NCI-H510A treated with DMSO at 0.1 percent for 48 hours (cell line): ENCODE measurements around the gene ZNF575.
"Not testable (repeated sequence)": the region's sequence is repeated elsewhere in the genome, so short reads cannot be mapped to it uniquely, and the experiment has no call there.

Experiments
- DNase-seq: peaks from one replicate; lab custom pipeline; 2025; lab: John Stamatoyannopoulos, UW

ZNF575 gene

GRCh38 chr19:43511324-43511723 is 21.7 kb upstream of the ZNF575 start:
- no peak for DNase-seq

DNA sequence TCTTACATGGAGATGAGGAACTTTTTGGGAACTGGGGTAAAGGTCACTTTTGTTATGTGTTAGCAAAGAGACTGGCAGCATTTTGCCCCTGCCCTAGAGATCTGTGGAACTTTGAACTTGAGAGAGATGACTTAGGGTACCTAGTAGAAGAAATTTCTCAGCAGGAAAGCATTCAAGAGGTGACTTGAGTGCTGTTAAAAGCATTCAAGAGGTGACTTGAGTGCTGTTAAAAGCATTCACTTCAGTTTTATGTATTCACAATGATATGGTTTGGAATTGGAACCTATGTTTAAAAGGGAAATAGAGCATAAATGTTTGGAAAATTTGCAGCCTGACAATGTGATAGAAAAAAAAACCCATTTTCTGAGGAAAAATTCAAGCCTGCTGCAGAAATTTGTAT is 20.6 kb upstream of the ZNF575 start:
- not testable (repeated sequence) for DNase-seq

DNA sequence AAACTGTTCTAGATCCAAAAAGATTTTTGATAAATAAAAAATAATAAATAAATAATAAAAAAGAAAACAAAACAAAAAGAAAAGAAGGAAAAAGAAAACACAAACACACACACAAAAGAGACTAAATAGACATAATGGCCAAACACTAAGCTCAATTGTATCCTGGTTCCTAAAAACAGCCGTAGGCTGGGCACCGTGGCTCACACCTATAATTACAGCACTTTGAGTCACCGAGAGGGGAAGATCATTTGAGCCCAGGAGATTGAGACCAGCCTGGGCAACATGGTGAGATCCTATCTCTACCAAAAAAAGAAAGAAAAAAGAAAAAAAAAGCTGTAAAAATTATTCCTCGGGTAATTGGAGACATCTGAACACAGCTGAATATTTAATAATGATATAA is 14.9 kb upstream of the ZNF575 start:
- DNase-seq, result no peak

DNA sequence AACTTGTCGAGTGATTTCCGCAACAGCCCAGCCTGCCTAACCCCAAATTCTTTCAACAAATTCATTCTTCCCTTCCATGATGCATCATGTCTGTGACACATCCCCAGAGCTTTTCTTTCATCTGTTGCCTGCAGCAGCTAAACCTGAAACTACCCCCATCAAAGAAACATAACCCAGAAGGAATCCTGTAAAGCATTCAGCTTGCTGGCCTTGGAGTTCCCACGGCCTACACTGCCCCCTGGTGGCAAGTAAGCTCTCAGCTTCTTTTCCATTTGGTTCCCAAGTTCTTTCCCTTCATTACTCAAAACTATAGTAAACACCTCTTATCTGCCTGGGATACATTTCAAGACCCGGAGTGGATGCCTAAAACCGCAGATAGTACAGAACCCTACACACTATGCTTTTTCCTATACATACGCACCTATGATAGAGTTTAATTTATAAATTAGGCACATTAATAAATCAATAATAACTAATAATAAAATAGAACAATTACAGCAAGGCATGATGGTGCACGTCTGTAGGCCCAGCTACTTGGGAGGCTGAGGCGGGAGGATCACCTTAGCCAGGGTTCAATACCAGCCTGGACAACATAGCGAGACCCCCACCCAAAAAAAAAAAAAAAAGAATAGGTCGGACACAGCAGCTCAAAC is 13.4 kb upstream of the ZNF575 start:
- DNase-seq, result peak; percentile 83

DNA sequence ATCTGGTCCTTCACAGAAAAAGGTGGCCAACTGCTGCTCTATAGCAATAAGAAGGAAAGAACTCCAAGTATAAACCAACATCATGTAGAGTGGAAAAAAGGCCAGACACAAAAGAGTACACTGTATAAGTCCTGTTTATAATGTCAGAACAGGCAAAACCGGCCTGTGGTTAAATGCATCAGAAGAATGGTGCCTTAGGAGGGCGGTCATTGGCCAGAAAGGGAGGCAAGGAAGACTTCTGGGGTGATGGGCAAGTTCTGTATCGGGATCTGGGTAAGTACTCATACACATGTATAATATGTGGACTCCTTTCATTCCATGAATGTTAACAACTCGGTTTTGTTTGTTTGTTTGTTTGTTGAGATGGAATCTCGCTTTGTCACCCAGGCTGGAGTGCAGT is 10.1 kb upstream of the ZNF575 start:
- no peak for DNase-seq

GRCh38 chr19:43523696-43524095 is 9.3 kb upstream of the ZNF575 start:
- not testable (repeated sequence) for DNase-seq

DNA sequence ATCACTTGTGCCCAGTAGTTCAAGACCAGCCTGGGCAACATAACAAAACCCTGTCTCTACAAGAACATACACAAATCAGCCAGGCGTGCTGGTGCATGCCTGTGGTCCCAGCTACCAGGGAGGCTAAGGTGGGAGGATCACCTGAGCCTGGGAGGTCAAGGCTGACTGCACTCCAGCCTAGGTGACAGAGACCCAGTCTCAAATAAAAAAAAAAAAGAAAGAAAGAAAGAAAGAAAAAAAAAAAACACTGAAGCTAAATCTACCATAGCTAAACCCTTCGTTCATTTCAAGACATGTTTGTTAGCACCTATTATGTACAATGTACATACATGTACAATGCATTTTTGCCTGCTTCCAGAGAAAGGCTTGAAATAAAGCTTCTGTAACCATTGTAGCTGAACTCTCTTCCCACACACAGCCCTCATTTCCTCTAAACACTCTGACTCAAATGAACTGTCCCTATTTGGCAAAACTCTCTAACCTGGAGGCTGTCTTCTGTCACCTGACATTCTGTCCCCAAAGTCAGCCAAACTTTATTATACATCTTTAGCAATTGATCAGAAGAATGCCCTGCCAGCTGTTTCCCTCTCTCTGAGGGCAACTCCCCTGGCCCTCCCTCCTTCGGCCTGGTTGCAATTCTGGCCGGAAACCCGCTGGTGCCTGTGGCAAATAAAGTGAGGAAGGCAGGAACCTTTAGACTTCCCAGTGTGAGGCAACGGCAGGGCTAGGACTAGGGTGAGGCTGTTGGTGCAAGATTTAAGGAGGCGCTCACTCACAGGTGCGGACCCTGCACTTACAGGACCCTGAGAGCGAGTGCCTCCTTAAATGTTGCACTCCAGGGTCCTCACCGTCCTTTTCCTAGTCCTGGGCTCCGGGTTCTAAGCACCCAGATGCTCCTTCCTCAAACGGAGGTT is 7.8 kb upstream of the ZNF575 start:
- no peak for DNase-seq

- no peak for DNase-seq
Measured at GRCh38 chr19:43525836-43526771, 6.9 kb upstream of the ZNF575 start.

- peak; percentile 11 for DNase-seq
Measured at GRCh38 chr19:43526884-43527859, 5.8 kb upstream of the ZNF575 start, which contains the start of gene ETHE1. ETHE1 (minus strand) TSS chr19:43527201; CDS start chr19:43527177, 24 bp downstream.

DNA sequence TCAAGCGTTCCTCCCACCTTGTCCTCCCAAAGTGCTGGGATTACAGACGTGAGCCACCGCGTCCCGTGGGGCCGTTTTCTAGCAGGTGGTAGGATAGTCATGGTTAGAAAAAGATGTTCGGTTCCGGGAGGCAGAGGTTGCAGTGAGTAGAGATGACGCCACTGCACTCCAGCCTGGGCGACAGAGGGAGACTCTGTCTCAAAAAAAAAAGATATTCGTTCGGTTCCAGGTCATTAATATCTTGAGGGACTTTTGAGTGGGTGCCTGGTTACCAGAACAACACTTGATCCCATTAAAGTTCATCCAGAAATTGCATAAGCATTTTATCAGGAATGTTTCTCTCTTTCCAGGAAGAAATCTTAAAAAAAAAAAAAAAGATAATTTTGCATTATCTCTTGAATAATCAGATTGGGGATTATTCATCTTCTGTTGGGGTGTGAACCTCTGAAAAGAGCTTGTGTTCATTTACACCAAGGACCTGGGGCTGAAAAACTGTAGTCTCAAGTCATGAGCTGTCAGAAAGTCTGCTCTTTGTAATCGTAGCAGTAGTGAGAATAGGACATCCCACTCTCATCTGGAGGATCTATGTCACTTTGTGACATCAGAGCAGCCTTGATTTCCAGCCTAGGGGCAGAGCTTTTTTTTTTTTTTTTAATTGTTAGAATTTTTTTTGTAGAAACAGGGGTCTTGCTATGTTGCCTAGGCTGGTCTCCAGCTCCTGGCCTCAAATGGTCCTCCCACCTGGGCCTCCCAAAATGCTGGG is 4.9 kb upstream of the ZNF575 start:
- peak; percentile 72 for DNase-seq

DNA sequence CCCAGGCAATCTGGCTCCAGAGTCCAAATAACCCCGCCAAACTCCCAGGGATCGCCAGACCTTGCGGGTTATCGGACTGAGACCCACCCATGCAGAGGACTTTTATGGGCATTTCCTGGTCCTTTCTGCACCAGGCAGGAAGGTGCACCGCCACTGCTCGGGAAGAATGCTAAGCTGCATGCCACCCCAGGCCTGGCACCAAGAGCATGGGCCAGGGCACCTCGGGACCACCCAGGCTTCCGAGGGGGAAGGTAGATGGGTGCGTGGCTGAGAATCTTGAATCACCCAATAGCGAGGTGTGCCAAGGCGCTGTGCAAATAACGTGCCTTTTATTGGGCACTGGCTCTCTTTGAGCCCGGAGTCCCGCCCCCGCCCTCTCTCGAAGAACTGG is 422 bp upstream of the ZNF575 start:
- no peak for DNase-seq

DNA sequence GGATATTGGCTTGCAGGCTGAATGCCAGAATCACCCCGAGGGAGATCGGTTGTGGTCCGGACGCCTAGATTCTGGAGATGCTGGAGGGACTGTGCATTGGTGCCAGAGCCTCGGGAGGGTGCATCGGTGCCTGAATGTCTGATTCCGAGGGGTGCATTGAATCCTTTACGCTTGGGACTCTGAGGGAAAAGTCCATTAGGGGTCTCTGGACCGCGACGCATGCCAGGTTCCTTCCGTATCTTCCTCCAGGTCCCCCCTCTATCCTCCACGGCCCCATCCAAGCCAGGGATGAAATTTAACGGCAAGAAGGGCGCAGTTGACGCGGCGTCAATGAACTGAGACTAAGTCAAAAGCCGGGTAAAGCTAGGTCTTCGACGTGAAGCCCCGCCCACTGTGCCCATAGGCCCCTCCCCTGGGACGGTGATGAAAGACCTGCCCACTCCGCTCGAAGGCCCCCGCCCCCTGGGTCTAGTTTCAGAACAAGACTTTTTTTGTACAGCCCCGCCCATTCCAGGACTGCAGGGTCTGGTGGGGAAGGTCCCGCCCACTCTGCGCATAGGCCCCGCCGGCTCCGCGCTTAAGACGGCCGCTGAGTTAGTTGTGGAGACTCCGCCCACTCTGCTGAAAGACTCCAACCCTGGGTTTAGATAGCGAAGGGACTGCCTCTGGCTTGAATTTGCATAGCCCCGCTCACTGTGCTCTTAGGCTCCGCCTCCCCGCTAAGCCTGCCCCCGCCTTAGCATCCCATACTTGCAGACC is 737 bp downstream of the ZNF575 start:
- peak; percentile 80 for DNase-seq

GRCh38 chr19:43534305-43534815 is 1.4 kb downstream of the ZNF575 start:
- no peak for DNase-seq

- DNase-seq, result no peak
Measured at GRCh38 chr19:43534816-43535761, 2.1 kb downstream of the ZNF575 start.

- no peak for DNase-seq
Measured at GRCh38 chr19:43538922-43539321, 5.9 kb downstream of the ZNF575 start.

- no peak for DNase-seq
Measured at GRCh38 chr19:43540381-43540780, 7.4 kb downstream of the ZNF575 start.

DNA sequence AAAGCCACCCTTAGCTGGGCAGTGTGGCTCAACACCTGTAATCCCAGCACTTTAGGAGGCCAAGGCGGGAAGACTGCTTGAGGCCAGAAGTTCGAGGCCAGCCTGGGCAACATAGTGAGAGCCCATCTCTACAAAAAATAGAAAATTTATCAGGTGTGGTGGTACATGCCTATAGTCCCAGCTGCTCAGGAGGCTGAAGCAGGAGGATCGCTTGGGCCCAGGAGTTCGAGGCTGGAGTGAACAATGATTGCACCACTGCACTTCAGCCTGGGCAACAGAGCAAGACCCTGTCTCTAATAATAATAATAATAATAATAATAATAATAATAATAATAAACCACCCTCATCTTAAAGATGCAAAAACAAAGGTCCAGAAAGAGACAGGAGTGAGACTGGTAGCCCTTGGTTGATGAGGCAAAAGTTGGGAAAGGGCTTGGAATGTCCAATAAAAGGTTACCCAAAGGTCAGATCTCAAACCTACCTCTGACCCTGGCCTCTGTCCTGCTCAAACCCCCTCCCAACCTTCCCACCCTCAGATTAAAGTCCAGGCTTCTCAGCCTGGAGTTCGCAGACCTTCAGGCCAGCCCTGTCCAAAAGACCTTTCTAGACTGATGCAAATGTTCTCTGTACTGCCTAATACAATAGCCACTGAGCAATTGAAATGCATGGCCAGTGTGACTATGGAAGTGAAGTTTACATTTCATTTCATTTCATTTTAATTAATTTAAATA is 9.1 kb downstream of the ZNF575 start:
- no peak for DNase-seq
